HL-60 (cell line): ENCODE results near the gene IGSF8.
A peak's percentile ranks its signal among the peaks of the same experiment; 100 is the strongest.

ENCODE experiments used
- DNase-seq, 2 experiments: peaks; one replicate each; pipeline ENCODE4 v3.0.0-alpha.2; 2010 to 2020; ENCODE audit warnings: low read depth in 1 of 2, low spot score in 1 of 2
- H3K27ac ChIP-seq: fragments of 250-450 bp; sonication (Bioruptor Pico); replicated peaks from 2 replicates; pipeline ENCODE4 v1.5.1; 2020; ENCODE audit warnings: mild to moderate bottlenecking, moderate library complexity
- H3K27me3 ChIP-seq: fragments of 250-450 bp; sonication (Bioruptor Pico); 2 replicates; pipeline ENCODE4 v1.5.1; 2021; ENCODE audit warnings: mild to moderate bottlenecking, moderate library complexity; ENCODE audit not compliant: insufficient read depth, poor library complexity, severe bottlenecking
- H3K4me3 ChIP-seq: replicated peaks from 2 replicates; pipeline ENCODE4 v1.5.1; 2011; ENCODE audit warnings: mild to moderate bottlenecking, control low read depth, low read length; ENCODE audit not compliant: insufficient read depth
- CTCF ChIP-seq: IDR thresholded peaks from one replicate; pipeline ENCODE4 v1.5.1; 2011; ENCODE audit warnings: low read length, control low read depth, inconsistent platforms; ENCODE audit not compliant: insufficient read depth
- GABPA ChIP-seq: IDR thresholded peaks from 2 replicates; pipeline ENCODE4 v1.6.1; 2012; ENCODE audit warnings: low read depth
- POLR2AphosphoS5 ChIP-seq: IDR thresholded peaks from 2 replicates; pipeline ENCODE4 v1.6.1; 2012; ENCODE audit warnings: low read depth
- REST ChIP-seq: IDR thresholded peaks from 2 replicates; pipeline ENCODE4 v1.6.1; 2012; ENCODE audit warnings: low read depth; ENCODE audit not compliant: insufficient replicate concordance
- SPI1 ChIP-seq: IDR thresholded peaks from 2 replicates; pipeline ENCODE4 v1.6.1; 2012; ENCODE audit warnings: low read depth, mild to moderate bottlenecking, borderline replicate concordance
- long read RNA-seq: library from polyadenylated mRNA; unstranded; transcript quantifications from one replicate; pipeline ENCODE4 v2.0.0, GENCODE V29; 2020

The IGSF8 gene
- long read RNA-seq, transcript IGSF8-201 (7 exons, 2,343 nt): major isoform, 35 of 44 reads
- long read RNA-seq, partial matches to known transcripts: 0 of 44 reads
- long read RNA-seq, other reads (novel, unspliced or antisense): 9 of 44 reads

- DNase-seq: peak; percentile 61 to 71
- H3K27ac ChIP-seq: peak within 1 kb of the TSS; percentile 44
- no peak for TF ChIP-seq GABPA
- no peak for TF ChIP-seq CTCF
- TF ChIP-seq SPI1: no peak
- TF ChIP-seq POLR2AphosphoS5: no peak
- TF ChIP-seq REST: no peak
- peak within 1 kb of the TSS; percentile 60 for H3K4me3 ChIP-seq
- no peaks in the 10 kb centered on the region for H3K27me3 ChIP-seq
These were observed at the start of gene IGSF8 for GRCh38 chr1:160097911-160098851. TSS of gene IGSF8 (minus strand) at chr1:160098619. CDS start at chr1:160098472, 147 bp downstream.

- Histone ChIP-seq H3K4me3 (no peak overlapping the region), H3K27ac (no peak overlapping the region), H3K27me3 (no peaks in the 10 kb centered on the region)
- TF ChIP-seq REST: no peak
- TF ChIP-seq POLR2AphosphoS5: no peak
- TF ChIP-seq SPI1: no peak
- no peak for TF ChIP-seq CTCF
- no peak for TF ChIP-seq GABPA
- no peak for DNase-seq
These were observed 49.7 kb upstream of the IGSF8 start for GRCh38 chr1:160148121-160148520.

- TF ChIP-seq REST (no peak), GABPA (no peak), SPI1 (no peak), POLR2AphosphoS5 (no peak), CTCF (no peak)
- DNase-seq: no peak
- Histone ChIP-seq H3K27ac (no peak overlapping the region), H3K27me3 (no peaks in the 10 kb centered on the region), H3K4me3 (no peak overlapping the region)
These were observed 47.7 kb upstream of the IGSF8 start for GRCh38 chr1:160146107-160146506.
